ENCODE measurements around the gene DNAJB6.

GRCh38 chr7:157357129-157358040, 20.6 kb downstream of the DNAJB6 start:
- no peak for TF ChIP-seq POLR2AphosphoS5 (IDR thresholded peaks at IDR 0.05)
- TF ChIP-seq CTCF (IDR thresholded peaks at IDR 0.05), result no peak
- TF ChIP-seq POLR2A (IDR thresholded peaks at IDR 0.05), result no peak
